HCT116 (cell line): Measurements from ENCODE around the gene CDC14B. TPM values are rescaled to one million over a fixed set of nuclear protein-coding genes. Genes with fewer than 3 reads are reported as not detected.

Experiments
- ATAC-seq: fragments of 200-7000 bp; cut with Tn5 transposase; 2 replicates; pipeline ENCODE4 v1.9.1; 2020; ENCODE audit warnings: mild to moderate bottlenecking, moderate library complexity
- BruUV-seq: library from RNA; stranded (reverse); fragments of 400-500 nt; replicated peaks from 2 replicates; lab custom pipeline; 2021; lab: Mats Ljungman, UMichigan
- CTCF ChIA-PET: fragments of 300-600 bp; sonication (Branson Sonifier 250); formaldehyde crosslinking; loops from one replicate; lab custom pipeline; 2021; ENCODE audit warnings: antibody characterized with exemption; lab: Charles Lee
- POLR2A ChIA-PET: fragments of 300-600, 350-600 bp; sonication (Branson Sonifier 250); formaldehyde crosslinking; loops from one replicate; lab custom pipeline; 2021; ENCODE audit warnings: antibody characterized with exemption; lab: Charles Lee
- RAD21 ChIA-PET, 2 experiments: fragments of 300-600 bp; sonication (Branson Sonifier 250); formaldehyde crosslinking; loops; one replicate each; lab custom pipeline; 2023; ENCODE audit warnings: low total read pairs in 2 of 2; ENCODE audit not compliant: uncharacterized antibody in 2 of 2, unreplicated experiment in 2 of 2, low non-redundant PET in 1 of 2; lab: Charles Lee
- DNase-seq: peaks from one replicate; pipeline ENCODE4 v3.0.0-alpha.2; 2010; ENCODE audit warnings: low read depth, low spot score
- H2AFZ ChIP-seq: fragments of 200-600 bp; shearing (Covaris generic), sonication (generic); 2 replicates; pipeline ENCODE4 v1.6.1; 2017; ENCODE audit warnings: low read depth, mixed run types, mixed read lengths, antibody characterized with exemption, low read length; ENCODE audit not compliant: poor library complexity, severe bottlenecking
- H3K27ac ChIP-seq: 2 replicates; pipeline ENCODE4 v1.5.1; 2012; ENCODE audit warnings: low read depth, low read length
- H3K27me3 ChIP-seq: fragments of 200-600 bp; sonication (generic); 2 replicates; pipeline ENCODE4 v1.6.1; 2016; ENCODE audit warnings: mixed run types, low read length, mixed read lengths; ENCODE audit not compliant: insufficient read depth
- H3K36me3 ChIP-seq, 2 experiments: fragments of 200-500 bp in 1 of 2; fragments of 200-600 bp in 1 of 2; sonication (Bioruptor generic) in 1 of 2; sonication (generic) in 1 of 2; 2 replicates each; pipeline versions ENCODE4 v1.5.1 to v1.6.1; 2014 to 2016; ENCODE audit warnings: low read length in 2 of 2, inconsistent platforms in 1 of 2, mixed read lengths in 1 of 2, mixed run types in 1 of 2; ENCODE audit not compliant: insufficient read depth in 2 of 2, control insufficient read depth in 1 of 2
- H3K4me1 ChIP-seq, 2 experiments: fragments of 200-600 bp in 1 of 2; sonication (generic) in 1 of 2; 2 replicates each; pipeline versions ENCODE4 v1.5.1 to v1.6.1; 2012 to 2017; ENCODE audit warnings: low read length in 2 of 2, inconsistent platforms in 1 of 2, mild to moderate bottlenecking in 1 of 2, mixed read lengths in 1 of 2, mixed run types in 1 of 2, moderate library complexity in 1 of 2; ENCODE audit not compliant: insufficient read depth in 2 of 2, control insufficient read depth in 1 of 2
- H3K4me2 ChIP-seq: fragments of 200-600 bp; sonication (generic); 2 replicates; pipeline ENCODE4 v1.6.1; 2017; ENCODE audit warnings: mixed run types, low read length, mixed read lengths
- H3K4me3 ChIP-seq, 2 experiments: fragments of 200-600 bp in 1 of 2; sonication (generic) in 1 of 2; replicated peaks in 1 of 2; 2 replicates each; pipeline ENCODE4 v1.5.1; 2011 to 2016; ENCODE audit warnings: low read length in 2 of 2, control low read depth in 1 of 2, low read depth in 1 of 2, mild to moderate bottlenecking in 1 of 2, mixed read lengths in 1 of 2, mixed run types in 1 of 2
- H3K79me2 ChIP-seq: fragments of 200-600 bp; sonication (generic); 2 replicates; pipeline ENCODE4 v1.6.1; 2017; ENCODE audit warnings: mild to moderate bottlenecking, mixed run types, low read length, moderate library complexity, mixed read lengths; ENCODE audit not compliant: insufficient read depth
- H3K9ac ChIP-seq: fragments of 200-600 bp; sonication (generic); 2 replicates; pipeline ENCODE4 v1.6.1; 2016; ENCODE audit warnings: low read length, mixed read lengths
- H3K9me2 ChIP-seq: fragments of 200-600 bp; sonication (generic), shearing (Covaris generic); 2 replicates; pipeline ENCODE4 v1.6.1; 2017; ENCODE audit warnings: mixed run types, mild to moderate bottlenecking, moderate library complexity; ENCODE audit not compliant: insufficient read depth
- H3K9me3 ChIP-seq, 2 experiments: fragments of 200-500 bp in 1 of 2; fragments of 200-600 bp in 1 of 2; sonication (Bioruptor generic) in 1 of 2; sonication (generic) in 1 of 2; 2 replicates each; pipeline ENCODE4 v1.6.1; 2014 to 2017; ENCODE audit warnings: low read length in 2 of 2, mixed read lengths in 2 of 2, inconsistent platforms in 1 of 2, low read depth in 1 of 2, mild to moderate bottlenecking in 1 of 2, mixed run types in 1 of 2, moderate library complexity in 1 of 2; ENCODE audit not compliant: control insufficient read depth in 1 of 2, insufficient read depth in 1 of 2
- H4K20me1 ChIP-seq: fragments of 200-600 bp; sonication (generic), shearing (Covaris generic); 2 replicates; pipeline ENCODE4 v1.6.1; 2017; ENCODE audit warnings: mixed run types, mild to moderate bottlenecking, moderate library complexity; ENCODE audit not compliant: insufficient read depth
- CBX3 ChIP-seq: IDR thresholded peaks from 2 replicates; pipeline ENCODE4 v1.6.1; 2012; ENCODE audit warnings: low read depth
- CTCF ChIP-seq, 3 experiments: fragments of 200-600 bp in 1 of 3; sonication (generic) in 1 of 3; IDR thresholded peaks in 2 of 3; conservative IDR thresholded peaks in 1 of 3; 2 replicates each; pipeline ENCODE4 v1.5.1; 2012 to 2017; ENCODE audit warnings: low read depth in 2 of 3, low read length in 2 of 3, antibody characterized with exemption in 1 of 3, borderline replicate concordance in 1 of 3, control low read depth in 1 of 3, mild to moderate bottlenecking in 1 of 3, mixed read lengths in 1 of 3, mixed run types in 1 of 3, moderate library complexity in 1 of 3; ENCODE audit not compliant: insufficient read depth in 1 of 3
- EGR1 ChIP-seq: IDR thresholded peaks from 2 replicates; pipeline ENCODE4 v1.6.1; 2012; ENCODE audit warnings: low read depth
- FOSL1 ChIP-seq: IDR thresholded peaks from 2 replicates; pipeline ENCODE4 v1.6.1; 2012; ENCODE audit warnings: low read depth
- JUND ChIP-seq: IDR thresholded peaks from 2 replicates; pipeline ENCODE4 v1.6.1; 2012
- MAX ChIP-seq: IDR thresholded peaks from 2 replicates; pipeline ENCODE4 v1.6.1; 2012
- POLR2A ChIP-seq: IDR thresholded peaks from 2 replicates; pipeline ENCODE4 v1.7.0; 2011; ENCODE audit warnings: borderline replicate concordance; ENCODE audit not compliant: insufficient read depth, insufficient read length; ENCODE audit errors: extremely low read depth
- POLR2AphosphoS5 ChIP-seq: IDR thresholded peaks from 2 replicates; pipeline ENCODE4 v1.6.1; 2011; ENCODE audit warnings: mild to moderate bottlenecking, low read depth, low read length, moderate library complexity
- RAD21 ChIP-seq: IDR thresholded peaks from 2 replicates; pipeline ENCODE4 v1.6.1; 2012; ENCODE audit warnings: low read depth, mild to moderate bottlenecking
- REST ChIP-seq: IDR thresholded peaks from 2 replicates; pipeline ENCODE4 v1.6.1; 2012; ENCODE audit warnings: low read depth
- ZBTB33 ChIP-seq: IDR thresholded peaks from 2 replicates; pipeline ENCODE4 v1.6.1; 2011; ENCODE audit warnings: mild to moderate bottlenecking, low read length, moderate library complexity; ENCODE audit not compliant: insufficient replicate concordance; ENCODE audit errors: extremely low read depth
- ZNF274 ChIP-seq: fragments of 200-500 bp; sonication (Bioruptor generic); IDR thresholded peaks from 2 replicates; pipeline ENCODE4 v1.6.1; 2014; ENCODE audit warnings: mild to moderate bottlenecking, low read depth, low read length, inconsistent platforms
- intact Hi-C: fragments of 100-400 bp; cut with micrococcal nuclease; formaldehyde crosslinking; loops from 2 replicates; pipeline ENCODE4 v1.10.0; 2022
- total RNA-seq: library from RNA; stranded (reverse); gene quantifications from one replicate; pipeline ENCODE4 v1.2.1, GENCODE V29; 2021; ENCODE audit not compliant: unreplicated experiment

Gene CDC14B
- total RNA-seq, 1 experiment from 2014 or later, result 21.6 TPM

GRCh38 chr9:96522366-96522765 is 97.3 kb downstream of the CDC14B start:
- Histone ChIP-seq H3K79me2 (no peaks in the 10 kb centered on the region), H4K20me1 (no peaks in the 10 kb centered on the region), H3K4me1 (no peaks in the 10 kb centered on the region), H3K9me2 (no peaks in the 10 kb centered on the region), H3K27me3 (no peaks in the 10 kb centered on the region), H3K4me3 (no peak overlapping the region), H3K36me3 (peaks cover 0 to 2% of the 10 kb centered on the region in 2 experiments; a peak in 2 of 4 replicates), H3K9me3 (no peaks in the 10 kb centered on the region), H2AFZ (no peak overlapping the region), H3K9ac (no peak overlapping the region)
- ATAC-seq, result no peak
- RAD21 ChIA-PET, result no interaction called here
- BruUV-seq, result no TSS peak
- intact Hi-C loops, result no loop called here
- POLR2A ChIA-PET, result no interaction called here
- DNase-seq, result no peak
- CTCF ChIA-PET, result no interaction called here
- no peak for TF ChIP-seq ZNF274
- no peak for TF ChIP-seq JUND
- TF ChIP-seq CBX3, result no peak
- no peak for TF ChIP-seq REST
- TF ChIP-seq CTCF (IDR thresholded peaks at IDR 0.05 in 2 of 3, conservative IDR thresholded peaks at IDR 0.05 in 1 of 3; ENCODE audit: borderline replicate concordance in 1 of 3, insufficient read depth in 1 of 3, low read depth in 2 of 3, low read length in 2 of 3), result no peak
- TF ChIP-seq FOSL1, result no peak
- TF ChIP-seq ZBTB33, result no peak
- TF ChIP-seq POLR2A, result no peak
- TF ChIP-seq MAX, result no peak
- TF ChIP-seq POLR2AphosphoS5, result no peak
- TF ChIP-seq RAD21, result no peak
- no peak for TF ChIP-seq EGR1
- TF ChIP-seq, all 23 proteins: peak for 0
- Histone ChIP-seq H3K27ac (no peak overlapping the region), H3K4me2 (no peak overlapping the region)
